Stimulated activated CD8-positive, alpha-beta memory T cell treated with anti-CD3 and anti-CD28 coated beads, Interleukin-15, amount 100 ng/mL, for 48 hours (primary cell): ENCODE data around the gene IFITM5.

Experiments used
- DNase-seq, 2 donors: peaks; one replicate each; pipeline ENCODE4 v3.0.0-alpha.2; 2020; ENCODE audit warnings: low read depth in 2 of 2

IFITM5 gene

GRCh38 chr11:267491-267994 is 31.8 kb downstream of the IFITM5 start:
- DNase-seq = no peak

GRCh38 chr11:266676-267439 is 32.5 kb downstream of the IFITM5 start:
- no peak for DNase-seq

- no peak for DNase-seq
Measured at GRCh38 chr11:261624-262023, 37.7 kb downstream of the IFITM5 start.

GRCh38 chr11:259413-259812 is 39.9 kb downstream of the IFITM5 start:
- no peak for DNase-seq

- DNase-seq = no peak
Measured at GRCh38 chr11:257766-258493, 41.4 kb downstream of the IFITM5 start.

GRCh38 chr11:256952-257737 is 42.2 kb downstream of the IFITM5 start:
- DNase-seq = no peak

- no peak for DNase-seq
Measured at GRCh38 chr11:255816-256215, 43.5 kb downstream of the IFITM5 start.

GRCh38 chr11:255176-255575 is 44.1 kb downstream of the IFITM5 start:
- no peak for DNase-seq

GRCh38 chr11:253886-254270 is 45.4 kb downstream of the IFITM5 start:
- DNase-seq = no peak

- DNase-seq = no peak
Measured at GRCh38 chr11:253160-253885, 46.0 kb downstream of the IFITM5 start.

GRCh38 chr11:252666-253065 is 46.7 kb downstream of the IFITM5 start:
- no peak for DNase-seq

GRCh38 chr11:251550-251949 is 47.8 kb downstream of the IFITM5 start:
- no peak for DNase-seq

GRCh38 chr11:250740-251299 is 48.5 kb downstream of the IFITM5 start:
- DNase-seq = peak; percentile 49 to 56

GRCh38 chr11:250274-250673 is 49.1 kb downstream of the IFITM5 start:
- no peak for DNase-seq

- DNase-seq = no peak
Measured at GRCh38 chr11:249062-249461, 50.3 kb downstream of the IFITM5 start.
